Measurements from ENCODE around the gene DIPK1C. TPM values are rescaled to one million over a fixed set of nuclear protein-coding genes. Genes with fewer than 3 reads are reported as not detected.

Gene DIPK1C
- total RNA-seq, 4 donors from 2014 or later: 0.13 to 0.42 TPM; not detected in 2

DNA sequence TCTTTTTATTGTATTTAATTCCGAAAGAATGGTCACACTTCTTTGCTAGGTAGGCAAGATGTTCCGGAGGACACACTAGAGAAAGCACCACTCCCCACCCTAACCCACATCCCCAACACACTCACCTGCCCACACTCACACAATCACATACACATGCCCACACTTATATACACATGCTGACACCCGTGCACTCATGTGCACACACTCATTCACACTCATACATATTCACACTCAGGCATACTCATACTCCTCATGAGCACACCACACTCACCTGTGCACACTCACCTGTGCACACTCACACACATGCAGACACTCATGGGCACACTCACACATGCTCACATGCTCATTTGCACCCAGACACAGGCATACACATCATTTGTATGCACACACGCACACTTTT is 21.4 kb downstream of the DIPK1C start:
- no peaks in the 10 kb centered on the region for H3K9me3 ChIP-seq

DNA sequence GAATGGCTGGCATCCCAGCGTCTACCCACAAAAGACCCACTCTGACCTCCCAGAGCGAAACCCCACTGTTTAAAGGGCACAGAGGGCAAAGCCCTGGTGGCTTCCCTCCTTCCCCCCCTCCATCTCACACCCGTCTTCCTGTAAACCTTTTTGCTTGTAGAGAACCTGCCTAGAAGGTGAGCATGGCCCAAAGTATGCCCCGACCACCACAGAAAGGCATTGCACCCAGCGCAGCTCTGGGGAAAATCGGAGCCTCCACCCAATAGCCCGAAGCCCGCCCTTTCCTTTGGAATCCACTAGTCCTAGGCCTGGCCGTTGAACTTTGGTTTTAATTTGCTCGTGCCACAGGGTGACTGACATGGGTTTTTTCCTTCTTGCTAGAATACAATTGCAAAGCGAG is 22.6 kb downstream of the DIPK1C start:
- H3K9me3 ChIP-seq: no peaks in the 10 kb centered on the region
- H3K4me1 ChIP-seq: no peaks in the 10 kb centered on the region
- 67 to 94% methylated on average over 1 to 6 of the region's 11 CpGs for WGBS, 2 donors (ENCODE audit: low coverage in 1 of 2)
- no peaks in the 10 kb centered on the region for H3K27me3 ChIP-seq
- TF ChIP-seq POLR2A (IDR thresholded peaks at IDR 0.05) (no peak), POLR2AphosphoS5 (IDR thresholded peaks at IDR 0.05) (no peak), EP300 (IDR thresholded peaks at IDR 0.05) (no peak)
- TF ChIP-seq, protein P1, sequence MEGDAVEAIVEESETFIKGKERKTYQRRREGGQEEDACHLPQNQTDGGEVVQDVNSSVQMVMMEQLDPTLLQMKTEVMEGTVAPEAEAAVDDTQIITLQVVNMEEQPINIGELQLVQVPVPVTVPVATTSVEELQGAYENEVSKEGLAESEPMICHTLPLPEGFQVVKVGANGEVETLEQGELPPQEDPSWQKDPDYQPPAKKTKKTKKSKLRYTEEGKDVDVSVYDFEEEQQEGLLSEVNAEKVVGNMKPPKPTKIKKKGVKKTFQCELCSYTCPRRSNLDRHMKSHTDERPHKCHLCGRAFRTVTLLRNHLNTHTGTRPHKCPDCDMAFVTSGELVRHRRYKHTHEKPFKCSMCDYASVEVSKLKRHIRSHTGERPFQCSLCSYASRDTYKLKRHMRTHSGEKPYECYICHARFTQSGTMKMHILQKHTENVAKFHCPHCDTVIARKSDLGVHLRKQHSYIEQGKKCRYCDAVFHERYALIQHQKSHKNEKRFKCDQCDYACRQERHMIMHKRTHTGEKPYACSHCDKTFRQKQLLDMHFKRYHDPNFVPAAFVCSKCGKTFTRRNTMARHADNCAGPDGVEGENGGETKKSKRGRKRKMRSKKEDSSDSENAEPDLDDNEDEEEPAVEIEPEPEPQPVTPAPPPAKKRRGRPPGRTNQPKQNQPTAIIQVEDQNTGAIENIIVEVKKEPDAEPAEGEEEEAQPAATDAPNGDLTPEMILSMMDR (IDR thresholded peaks at IDR 0.05): no peak
- H3K36me3 ChIP-seq: no peaks in the 10 kb centered on the region
- ATAC-seq: no peak
- no peak overlapping the region for H3K27ac ChIP-seq
- H3K4me3 ChIP-seq: no peak overlapping the region

More for the DNA sequence above, 21.4 kb downstream of the DIPK1C start:
- WGBS, 2 donors (ENCODE audit: low coverage in 1 of 2): 86 to 91% methylated on average over 4 of the region's 4 CpGs
- TF ChIP-seq, protein P1 (IDR thresholded peaks at IDR 0.05): no peak
- no peak for TF ChIP-seq POLR2A (IDR thresholded peaks at IDR 0.05)
- TF ChIP-seq EP300 (IDR thresholded peaks at IDR 0.05): no peak
- no peak for TF ChIP-seq POLR2AphosphoS5 (IDR thresholded peaks at IDR 0.05)
- Histone ChIP-seq H3K27ac (no peak overlapping the region), H3K27me3 (no peaks in the 10 kb centered on the region), H3K36me3 (no peaks in the 10 kb centered on the region), H3K4me3 (no peak overlapping the region), H3K4me1 (no peaks in the 10 kb centered on the region)
- no peak for ATAC-seq

DNA sequence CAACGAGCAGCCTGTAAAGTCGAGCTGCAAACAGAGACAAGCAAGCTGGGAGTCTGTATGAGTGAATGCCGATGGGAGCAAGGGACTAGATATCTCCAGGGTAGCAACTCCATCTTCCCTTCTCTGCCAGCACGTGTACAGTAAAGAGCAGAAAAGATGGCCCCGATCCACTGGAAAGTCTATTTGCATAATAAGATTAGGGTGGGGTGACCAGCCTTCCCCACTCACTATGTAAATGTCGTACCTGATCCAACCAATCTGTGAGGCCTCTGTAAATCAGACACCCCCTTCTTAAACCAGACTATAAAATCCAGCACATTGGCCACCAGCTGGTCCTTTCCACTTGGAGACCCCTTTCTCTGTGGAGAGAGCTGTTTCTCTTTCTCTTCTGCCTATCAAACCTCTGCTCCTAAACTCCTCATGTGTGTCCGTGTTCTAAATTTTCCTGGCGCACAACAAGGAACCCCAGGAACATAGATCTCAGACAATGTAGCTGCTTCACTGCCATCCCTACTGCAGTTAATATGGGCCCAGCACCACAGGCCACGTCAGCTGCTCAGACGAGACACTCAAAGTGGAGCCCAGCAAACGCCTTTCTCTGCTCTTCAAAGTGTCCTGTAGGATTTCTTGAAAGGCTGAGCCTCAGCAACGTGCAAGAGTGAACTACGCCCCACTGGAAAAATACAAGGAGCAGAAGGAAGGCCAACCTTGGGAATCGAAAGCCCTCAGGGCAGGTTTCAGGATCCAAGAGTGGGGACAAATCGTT is 26.1 kb downstream of the DIPK1C start:
- Histone ChIP-seq H3K4me1 (no peaks in the 10 kb centered on the region), H3K27ac (no peak overlapping the region), H3K36me3 (no peaks in the 10 kb centered on the region), H3K27me3 (no peaks in the 10 kb centered on the region), H3K9me3 (peaks cover 0 to under 1% (median 0%) of the 10 kb centered on the region in 3 donors), H3K4me3 (no peak overlapping the region)
- WGBS, 2 donors (ENCODE audit: low coverage in 1 of 2): 62 to 63% methylated on average over 7 to 14 of the region's 15 CpGs
- TF ChIP-seq EP300 (IDR thresholded peaks at IDR 0.05) (no peak), POLR2A (IDR thresholded peaks at IDR 0.05) (no peak), POLR2AphosphoS5 (IDR thresholded peaks at IDR 0.05) (no peak)
- TF ChIP-seq, protein P1 (IDR thresholded peaks at IDR 0.05): no peak
- no peak for ATAC-seq

DNA sequence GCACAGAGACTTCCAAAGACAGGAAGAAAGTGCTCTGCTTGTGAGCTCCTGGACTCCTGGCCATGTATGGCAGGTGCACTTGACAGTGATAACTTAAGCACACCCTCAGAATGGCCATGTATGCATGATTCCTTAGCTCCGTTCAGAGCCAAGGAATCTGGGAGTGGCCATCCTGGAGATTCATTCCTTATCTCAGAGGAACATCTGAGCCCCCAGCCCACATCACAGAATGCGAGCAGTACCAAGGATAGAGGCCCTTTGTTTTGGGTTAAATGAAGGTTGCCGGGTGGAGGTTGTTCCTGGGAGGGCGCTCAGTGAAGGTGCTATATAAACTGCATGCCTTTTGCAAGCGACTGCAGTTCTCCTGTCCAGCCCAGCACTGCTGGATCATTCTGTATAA is 26.9 kb downstream of the DIPK1C start:
- H3K27ac ChIP-seq: no peak overlapping the region
- peaks cover 0 to 6% (median 0%) of the 10 kb centered on the region in 3 donors for H3K9me3 ChIP-seq
- no peaks in the 10 kb centered on the region for H3K4me1 ChIP-seq
- H3K27me3 ChIP-seq: no peaks in the 10 kb centered on the region
- no peaks in the 10 kb centered on the region for H3K36me3 ChIP-seq
- no peak overlapping the region for H3K4me3 ChIP-seq
- ATAC-seq: no peak
- TF ChIP-seq POLR2A (IDR thresholded peaks at IDR 0.05): no peak
- no peak for TF ChIP-seq POLR2AphosphoS5 (IDR thresholded peaks at IDR 0.05)
- TF ChIP-seq, protein P1 (IDR thresholded peaks at IDR 0.05): no peak
- TF ChIP-seq EP300 (IDR thresholded peaks at IDR 0.05): no peak
- 60 to 72% methylated on average over 1 to 5 of the region's 5 CpGs for WGBS, 2 donors (ENCODE audit: low coverage in 1 of 2)

DNA sequence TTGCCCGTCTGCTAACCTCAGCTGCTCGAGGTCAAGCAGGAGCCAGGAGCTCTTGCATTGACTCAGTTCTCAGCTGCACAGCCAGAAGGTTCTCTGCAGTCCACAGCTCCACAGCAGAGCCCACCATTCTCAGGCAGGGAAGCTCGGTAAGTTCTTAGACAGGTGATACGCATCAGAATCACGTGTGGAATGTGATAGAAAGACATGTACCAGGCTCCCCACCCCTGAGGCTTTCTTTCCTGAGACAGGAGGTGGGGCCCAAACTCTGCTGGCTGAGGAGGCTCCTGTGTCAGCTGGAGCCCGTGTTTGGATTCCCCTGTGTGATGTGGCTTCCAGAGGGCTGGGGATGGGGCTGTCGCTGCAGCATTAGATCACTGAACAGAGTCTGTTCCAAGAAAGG is 28.0 kb downstream of the DIPK1C start:
- no peak overlapping the region for H3K27ac ChIP-seq
- no peaks in the 10 kb centered on the region for H3K4me1 ChIP-seq

More for the DNA sequence above, 28.0 kb downstream of the DIPK1C start:
- Histone ChIP-seq H3K4me3 (no peak overlapping the region), H3K9me3 (peaks cover 0 to 6% (median 0%) of the 10 kb centered on the region in 3 donors), H3K36me3 (no peaks in the 10 kb centered on the region), H3K27me3 (no peaks in the 10 kb centered on the region)
- WGBS, 2 donors (ENCODE audit: low coverage in 1 of 2): 45% methylated on average over 4 of the region's 7 CpGs; no CpG with 5 or more reads in 1 of the 2 donors
- TF ChIP-seq POLR2A (IDR thresholded peaks at IDR 0.05) (no peak), EP300 (IDR thresholded peaks at IDR 0.05) (no peak), POLR2AphosphoS5 (IDR thresholded peaks at IDR 0.05) (no peak)
- TF ChIP-seq, protein P1 (IDR thresholded peaks at IDR 0.05): no peak
- no peak for ATAC-seq

Data from gastroesophageal sphincter (tissue), 4 donors.